K562 (cell line): ENCODE data around the gene SLC20A1. TPM values are rescaled to one million over a fixed set of nuclear protein-coding genes. Genes with fewer than 3 reads are reported as not detected.
"Not testable (repeated sequence)": the region's sequence is repeated elsewhere in the genome, so short reads cannot be mapped to it uniquely, and the experiment has no call there.

Experiments
- ATAC-seq: fragments of 200-7000 bp; cut with Tn5 transposase; 3 replicates; pipeline ENCODE4 v1.9.1; 2020; ENCODE audit warnings: moderate library complexity
- BruUV-seq: library from RNA; stranded (reverse); fragments of 400-500 nt; replicated peaks from 2 replicates; lab custom pipeline; 2021; lab: Mats Ljungman, UMichigan
- CTCF ChIA-PET: fragments of 300-600 bp; formaldehyde crosslinking; extraction: SDS; loops from one replicate; lab custom pipeline; 2021; ENCODE audit warnings: low intra/inter-chr PET ratio; lab: Yijun Ruan, JAX
- POLR2A ChIA-PET: fragments of 300-600, 350-650 bp; sonication (Branson Sonifier 250); formaldehyde crosslinking; extraction: SDS; loops from one replicate; lab custom pipeline; 2021; ENCODE audit warnings: antibody characterized with exemption, inconsistent platforms; lab: Yijun Ruan, JAX
- DNase-seq, 4 experiments: peaks; one replicate each; pipeline versions ENCODE4 v3.0.0 to v3.0.0-alpha.2; 2011 to 2018; ENCODE audit warnings: low spot score in 3 of 4, mixed read lengths in 3 of 4; ENCODE audit errors: extremely low read depth in 1 of 4
- FAIRE-seq: peaks from 2 replicates; lab custom pipeline; 2011; peaks lifted over from hg19 to GRCh38; lab: Jason Lieb, UNC
- H2AFZ ChIP-seq: 2 replicates; pipeline ENCODE4 v1.6.0; 2011; ENCODE audit warnings: low read depth, low read length, control low read depth, inconsistent platforms
- H3K27ac ChIP-seq: fragments of 200-600 bp; 3 replicates; pipeline ENCODE4 v1.8.0; 2011; ENCODE audit warnings: low read depth, mild to moderate bottlenecking, control low read depth, inconsistent platforms, low read length, moderate library complexity, mixed read lengths; ENCODE audit errors: extremely low read depth
- H3K27me3 ChIP-seq, 2 experiments: fragments of 300-600 bp in 1 of 2; 2 replicates in 1 of 2; 3 replicates in 1 of 2; pipeline versions ENCODE4 v1.6.0 to v1.8.0; 2011; ENCODE audit warnings: inconsistent platforms in 2 of 2, low read length in 2 of 2, mild to moderate bottlenecking in 1 of 2, mixed read lengths in 1 of 2, moderate library complexity in 1 of 2; ENCODE audit not compliant: control insufficient read depth in 2 of 2, insufficient read depth in 2 of 2
- H3K36me3 ChIP-seq: fragments of 300-600 bp; 3 replicates; pipeline ENCODE4 v1.8.0; 2011; ENCODE audit warnings: mild to moderate bottlenecking, low read length, inconsistent platforms; ENCODE audit not compliant: control insufficient read depth, insufficient read depth
- H3K4me1 ChIP-seq, 2 experiments: fragments of 200-600 bp in 1 of 2; replicated peaks in 1 of 2; 2 replicates in 1 of 2; 3 replicates in 1 of 2; pipeline versions ENCODE4 v1.5.1 to v1.8.0; 2011; ENCODE audit warnings: inconsistent platforms in 2 of 2, low read length in 2 of 2, mild to moderate bottlenecking in 1 of 2, mixed read lengths in 1 of 2, moderate library complexity in 1 of 2; ENCODE audit not compliant: control insufficient read depth in 2 of 2, insufficient read depth in 2 of 2
- H3K4me2 ChIP-seq: 2 replicates; pipeline ENCODE4 v1.6.1; 2011; ENCODE audit warnings: low read length, control low read depth, inconsistent platforms, mixed read lengths; ENCODE audit not compliant: insufficient read depth
- H3K4me3 ChIP-seq: fragments of 200-600 bp; sonication (generic), shearing (Covaris generic); 2 replicates; pipeline ENCODE4 v1.5.1; 2016; ENCODE audit warnings: control low read depth, inconsistent platforms
- H3K79me2 ChIP-seq: fragments of 200-600 bp; 3 replicates; pipeline ENCODE4 v1.8.0; 2011; ENCODE audit warnings: low read length, inconsistent platforms; ENCODE audit not compliant: control insufficient read depth, insufficient read depth
- H3K9ac ChIP-seq, 2 experiments: 2 replicates each; pipeline versions ENCODE4 v1.6.0 to v1.6.1; 2011; ENCODE audit warnings: low read depth in 2 of 2, low read length in 2 of 2, control low read depth in 1 of 2, inconsistent platforms in 1 of 2, mild to moderate bottlenecking in 1 of 2, mixed read lengths in 1 of 2; ENCODE audit not compliant: insufficient read depth in 1 of 2
- H3K9me1 ChIP-seq: one replicate; pipeline ENCODE4 v1.6.0; 2011; ENCODE audit warnings: inconsistent platforms, mild to moderate bottlenecking, low read length, moderate library complexity; ENCODE audit not compliant: control insufficient read depth, insufficient read depth
- H3K9me3 ChIP-seq: replicated peaks from 2 replicates; pipeline ENCODE4 v1.5.1; 2011; ENCODE audit warnings: low read depth, low read length, inconsistent platforms; ENCODE audit not compliant: control insufficient read depth, insufficient read depth
- H4K20me1 ChIP-seq: replicated peaks from 2 replicates; pipeline ENCODE4 v1.6.1; 2011; ENCODE audit warnings: low read length, inconsistent platforms, mixed read lengths; ENCODE audit not compliant: control insufficient read depth, insufficient read depth
- AFF1 ChIP-seq, 2 experiments: fragments of 450-650 bp; IDR thresholded peaks; 2 replicates each; pipeline ENCODE4 v1.6.1; 2018; ENCODE audit warnings: mild to moderate bottlenecking in 2 of 2, low read depth in 1 of 2; ENCODE audit not compliant: partially characterized antibody in 2 of 2
- WGBS: fragments of 100-300 bp; shearing (Covaris generic); methylation state at CpG from one replicate; pipeline ENCODE4 v1.1.6; 2016; ENCODE audit warnings: low coverage, mixed read lengths; ENCODE audit not compliant: insufficient coverage; ENCODE audit errors: missing lambda C conversion rate; 5-methylcytosine and 5-hydroxymethylcytosine counted together
- in situ Hi-C: fragments of 300-500 bp; cut with MboI; formaldehyde crosslinking; loops from 4 replicates; pipeline ENCODE4 v1.15.0; 2018; ENCODE audit warnings: inconsistent platforms, mixed read lengths
- intact Hi-C: fragments of 100-400 bp; cut with micrococcal nuclease; formaldehyde crosslinking; loops from 2 replicates; pipeline ENCODE4 v1.14.2; 2022
- polyA plus RNA-seq, 8 experiments: library from polyadenylated mRNA; depleted of rRNA in 4 of 8; stranded (reverse) in 5 of 8; unstranded in 3 of 8; fragments of >200 nt; fragmentation: Nextera tagmentation in 2 of 8; fragmentation: Illumina TruSeq in 1 of 8; extraction: Ambion mirVana in 2 of 8; extraction: Trizol in 1 of 8; gene quantifications; 2 replicates each; pipeline versions ENCODE4 v1.2.1 to v1.2.3, GENCODE V29; 2011 to 2014; ENCODE audit warnings: inconsistent platforms in 1 of 8, missing spikeins in 1 of 8
- total RNA-seq, 7 experiments: library from RNA; depleted of rRNA in 6 of 7; stranded (reverse); fragments of >200 nt in 6 of 7; fragmentation: Illumina TruSeq in 2 of 7; extraction: Trizol in 2 of 7; gene quantifications; 2 replicates each; pipeline versions ENCODE4 v1.2.1 to v1.2.3, GENCODE V29; 2011 to 2021; ENCODE audit warnings: low replicate concordance in 1 of 7

SLC20A1 gene
- total and polyA plus RNA-seq, 9 of the 15 experiments (the other 6 are each of a cell fraction or from before 2014, with no cell fraction given), result 53.8 to 150 (median 74.7) TPM

DNA sequence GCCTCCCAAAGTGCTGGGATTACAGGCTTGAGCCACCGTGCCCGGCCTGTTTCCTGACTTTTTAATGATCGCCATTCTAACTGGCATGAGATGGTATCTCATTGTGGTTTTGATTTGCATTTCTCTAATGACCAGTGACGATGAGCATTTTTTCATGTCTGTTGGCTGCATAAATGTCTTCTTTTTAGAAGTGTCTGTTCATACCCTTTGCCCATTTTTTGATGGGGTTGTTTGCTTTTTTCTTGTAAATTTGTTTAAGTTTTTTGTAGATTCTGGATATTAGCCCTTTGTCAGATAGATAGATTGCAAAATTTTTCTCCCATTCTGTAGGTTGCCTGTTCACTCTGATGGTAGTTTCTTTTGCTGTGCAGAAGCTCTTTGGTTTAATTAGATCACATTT lies 36.4 kb upstream of the SLC20A1 start:
- H3K79me2 ChIP-seq, CTCF ChIA-PET, H3K36me3 ChIP-seq, H3K9ac ChIP-seq, H3K9me1 ChIP-seq, H3K27me3 ChIP-seq, H3K4me2 ChIP-seq, POLR2A ChIA-PET, intact Hi-C loops, H4K20me1 ChIP-seq, FAIRE-seq, H3K4me3 ChIP-seq, BruUV-seq, ATAC-seq, H2AFZ ChIP-seq, H3K4me1 ChIP-seq, H3K9me3 ChIP-seq, DNase-seq, H3K27ac ChIP-seq: not testable (repeated sequence)
- in situ Hi-C loops, result loop anchor here (25.0 kb wide), 1 partner anchor 278 kb away; no protein-coding TSS in a partner anchor
- peak in 1 of 2 experiments; percentile 98 for TF ChIP-seq AFF1 (IDR thresholded peaks at IDR 0.05; ENCODE audit: low read depth in 1 of 2, partially characterized antibody in 2 of 2)
- 29% methylated on average over 1 of the region's 4 CpGs for WGBS

DNA sequence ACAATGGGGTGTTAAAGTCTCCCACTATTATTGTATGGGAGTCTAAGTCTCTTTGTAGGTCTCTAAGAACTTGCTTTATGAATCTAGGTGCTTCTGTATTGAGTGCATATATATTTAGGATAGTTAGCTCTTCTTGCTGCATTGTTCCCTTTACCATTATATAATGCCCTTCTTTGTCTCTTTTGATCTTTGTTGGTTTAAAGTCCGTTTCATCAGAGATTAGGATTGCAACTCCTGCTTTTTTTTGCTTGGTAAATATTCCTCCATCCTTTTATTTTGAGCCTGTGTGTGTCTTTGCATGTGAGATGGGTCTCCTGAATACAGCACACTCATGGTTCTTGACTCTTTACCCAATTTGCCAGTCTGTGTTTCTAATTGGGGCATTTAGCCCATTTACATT lies 33.5 kb upstream of the SLC20A1 start:
- 0% methylated on average over 1 of the region's 1 CpG for WGBS
- CTCF ChIA-PET, result not testable (repeated sequence)

More for the DNA sequence above, 33.5 kb upstream of the SLC20A1 start:
- intact Hi-C loops, H3K4me1 ChIP-seq, H3K4me3 ChIP-seq, FAIRE-seq, H3K9ac ChIP-seq, H3K27ac ChIP-seq, H3K79me2 ChIP-seq, H3K9me1 ChIP-seq, ATAC-seq, H3K27me3 ChIP-seq, H4K20me1 ChIP-seq, DNase-seq, H3K4me2 ChIP-seq, H3K36me3 ChIP-seq, H2AFZ ChIP-seq, H3K9me3 ChIP-seq, BruUV-seq, POLR2A ChIA-PET: not testable (repeated sequence)
- in situ Hi-C loops, result loop anchor here (25.0 kb wide), 1 partner anchor 275 kb away; no protein-coding TSS in a partner anchor
